Suppressor macrophage treated with lipopolysaccharide for 1 hour (primary cell): ENCODE measurements around the gene ACER3.
"Not testable (repeated sequence)": the region's sequence is repeated elsewhere in the genome, so short reads cannot be mapped to it uniquely, and the experiment has no call there.

Experiments used
- DNase-seq, 3 donors: peaks; one replicate each; pipeline ENCODE4 v3.0.0-alpha.2; 2020 to 2022

Gene ACER3

DNA sequence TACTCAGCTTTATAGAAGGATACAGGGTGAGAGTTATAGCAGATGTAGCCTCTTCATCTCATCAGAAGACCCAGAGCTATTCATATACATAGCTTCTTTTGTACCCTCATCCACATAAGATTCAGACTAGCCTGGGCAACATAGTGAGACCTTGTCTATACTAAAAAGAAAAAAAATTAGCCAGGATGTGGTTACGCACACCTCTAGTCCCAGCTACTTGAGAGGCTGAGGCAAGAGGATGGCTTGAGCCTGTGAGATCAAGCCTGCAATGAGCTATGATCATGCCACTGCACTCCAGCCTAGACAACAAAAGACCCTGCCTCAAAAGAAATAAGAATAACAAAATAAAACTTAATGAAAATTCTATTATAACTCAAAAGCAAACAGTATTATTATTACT, 136.8 kb downstream of the ACER3 start:
- DNase-seq = no peak

DNA sequence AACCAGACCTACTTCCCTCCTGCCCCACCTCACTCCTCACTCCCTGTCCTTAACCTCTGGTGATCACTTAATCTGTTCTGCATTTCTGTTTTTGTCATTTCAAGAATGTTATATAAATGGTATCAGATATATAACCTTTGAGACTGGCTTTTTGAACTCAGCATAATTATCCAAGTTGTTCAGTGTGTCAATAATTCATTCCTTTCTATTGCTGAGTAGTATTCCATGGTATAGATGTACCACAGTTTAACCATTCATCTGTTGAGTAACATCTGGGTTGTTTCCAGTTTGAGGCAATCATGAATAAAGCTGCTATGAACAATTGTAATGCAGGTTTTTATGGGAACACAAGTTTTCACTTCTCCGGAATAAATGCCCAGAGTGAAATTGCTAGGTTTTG, 138.9 kb downstream of the ACER3 start:
- DNase-seq = peak in 1 of 3 donors; percentile 5

DNA sequence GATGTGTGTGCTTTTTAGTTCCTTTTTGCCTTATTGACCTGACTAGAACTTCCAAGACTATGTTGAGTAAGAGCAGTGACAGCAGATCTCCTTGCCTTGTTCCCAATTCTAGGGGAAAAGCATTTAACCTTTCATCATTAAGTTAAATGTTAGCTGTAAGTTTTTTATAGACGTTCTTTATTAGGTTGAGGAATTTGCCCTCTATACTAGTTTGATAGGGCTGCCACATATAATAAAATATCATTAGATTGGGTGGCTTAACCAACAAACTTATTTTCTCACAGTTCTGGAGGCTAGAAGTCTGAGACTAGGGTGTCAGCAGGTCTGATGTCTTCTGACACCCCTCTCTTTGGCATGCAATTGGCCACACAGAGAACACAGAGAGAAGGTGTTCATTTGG, 140.9 kb downstream of the ACER3 start:
- DNase-seq = no peak

DNA sequence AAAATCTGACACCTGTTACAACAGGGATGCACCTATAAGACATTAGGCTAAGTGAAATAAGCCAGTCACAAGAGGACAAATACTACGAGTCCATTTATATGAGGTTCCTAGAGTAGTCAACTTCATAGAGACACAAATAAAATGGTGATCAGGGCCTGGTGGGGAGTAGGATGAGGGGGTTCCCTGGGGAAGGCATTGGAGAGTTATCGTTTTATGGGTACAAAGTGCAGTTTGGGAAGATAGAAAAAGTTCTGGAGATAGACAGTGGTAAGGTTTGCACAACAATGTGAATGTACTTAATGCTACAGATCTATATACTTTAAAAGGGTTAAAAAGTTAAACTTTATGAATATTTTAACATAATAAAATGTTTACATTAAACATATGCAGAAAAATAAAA, 142.1 kb downstream of the ACER3 start:
- no peak for DNase-seq

- DNase-seq = no peak
Measured at GRCh38 chr11:77003963-77004362, 143.2 kb downstream of the ACER3 start.

- no peak for DNase-seq
Measured at GRCh38 chr11:77009533-77010160, 148.9 kb downstream of the ACER3 start.

DNA sequence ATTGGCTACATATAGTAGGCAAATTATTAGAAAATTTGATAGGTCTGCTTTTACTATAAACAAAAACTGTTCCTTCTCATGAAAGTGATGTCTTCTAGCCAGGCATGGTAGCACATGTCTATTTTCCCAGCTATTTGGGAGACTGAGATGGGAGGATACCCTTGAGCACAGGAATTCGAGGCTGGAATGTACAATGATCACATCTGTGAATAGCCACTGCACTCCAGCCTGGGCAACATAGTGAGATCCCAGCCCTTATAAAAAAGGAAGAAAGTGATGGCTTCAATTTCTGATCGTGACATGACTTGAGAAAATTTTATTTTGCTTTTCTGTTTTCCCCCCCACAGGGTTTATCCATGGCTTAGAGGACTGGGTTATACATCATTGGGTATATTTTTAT, 154.0 kb downstream of the ACER3 start:
- DNase-seq = no peak

DNA sequence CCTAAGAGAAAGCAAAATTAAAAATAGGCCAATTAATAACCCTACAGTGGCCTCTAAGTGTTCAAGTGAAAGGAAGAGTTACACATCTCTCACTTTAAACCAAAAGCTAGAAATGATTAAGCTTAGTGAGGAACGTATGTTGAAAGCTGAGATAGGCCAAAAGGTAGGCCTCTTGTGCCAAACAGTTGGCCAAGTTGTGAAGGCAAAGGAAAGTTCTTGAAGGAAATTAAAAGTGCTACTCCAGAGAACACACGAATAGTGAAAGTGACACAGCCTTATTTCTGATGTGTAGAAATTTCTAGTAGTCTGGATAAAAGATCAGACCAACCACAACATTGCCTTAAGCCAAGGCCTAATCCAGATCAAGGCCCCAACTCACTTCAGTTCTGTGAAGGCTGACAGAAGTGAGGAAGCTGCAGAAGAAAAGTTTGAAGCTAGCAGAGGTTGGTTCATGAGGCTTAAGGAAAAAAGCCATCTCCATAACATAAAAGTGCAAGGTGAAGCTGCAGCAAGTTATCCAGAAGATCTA, 157.7 kb downstream of the ACER3 start:
- not testable (repeated sequence) for DNase-seq

DNA sequence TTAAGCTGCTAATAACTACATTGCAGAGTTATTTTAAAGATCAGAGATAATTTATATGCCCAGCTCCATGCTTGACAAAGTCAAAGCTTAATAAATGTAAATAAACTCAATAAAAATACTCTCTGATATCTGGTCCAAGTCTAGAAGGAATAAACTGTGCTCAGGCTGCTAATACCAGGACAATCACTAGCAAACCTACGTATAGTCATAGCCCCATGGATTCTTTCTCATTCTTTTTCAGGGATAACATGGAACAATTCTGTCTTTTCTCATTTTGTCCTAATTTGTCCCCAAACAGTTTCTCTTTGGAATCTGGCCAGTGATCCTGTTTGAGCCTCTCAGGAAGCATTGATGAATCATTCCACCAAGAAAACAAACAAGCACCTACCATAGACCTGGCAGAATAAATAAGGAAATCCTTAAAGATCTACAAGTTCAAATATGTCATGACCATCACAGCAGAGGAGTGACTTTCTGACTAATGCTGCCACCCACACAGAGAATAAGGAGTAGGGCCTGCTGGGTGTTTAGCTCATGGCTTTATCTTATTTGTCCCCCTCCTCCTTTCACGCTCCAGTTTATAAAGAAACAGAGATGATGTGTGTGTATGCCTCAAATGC, 159.4 kb downstream of the ACER3 start:
- DNase-seq = peak in 2 of 3 donors; percentile 23 to 24

GRCh38 chr11:77020734-77021133, 160.0 kb downstream of the ACER3 start:
- DNase-seq = no peak

- no peak for DNase-seq
Measured at GRCh38 chr11:77024745-77025144, 164.0 kb downstream of the ACER3 start.

DNA sequence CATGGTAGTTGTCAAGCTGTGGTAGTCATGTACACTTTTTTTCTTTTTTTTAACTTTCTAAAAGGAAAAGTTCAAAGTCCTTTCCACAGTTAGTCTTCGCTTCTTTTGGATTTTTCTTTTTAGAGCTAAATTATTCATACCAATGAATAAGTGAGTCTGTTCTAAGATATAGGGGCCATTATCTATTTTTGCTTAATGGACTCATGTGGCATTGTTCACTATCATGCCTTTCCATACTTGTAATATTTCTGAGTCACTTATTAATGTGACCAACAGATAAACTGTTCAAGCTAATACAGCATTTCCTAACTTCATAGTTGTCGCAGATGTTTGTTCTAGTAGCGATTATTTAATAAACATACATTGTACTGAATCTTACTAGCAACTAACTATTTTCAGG, 165.5 kb downstream of the ACER3 start:
- DNase-seq = no peak

- no peak for DNase-seq
Measured at GRCh38 chr11:77026743-77027142, 166.0 kb downstream of the ACER3 start.

DNA sequence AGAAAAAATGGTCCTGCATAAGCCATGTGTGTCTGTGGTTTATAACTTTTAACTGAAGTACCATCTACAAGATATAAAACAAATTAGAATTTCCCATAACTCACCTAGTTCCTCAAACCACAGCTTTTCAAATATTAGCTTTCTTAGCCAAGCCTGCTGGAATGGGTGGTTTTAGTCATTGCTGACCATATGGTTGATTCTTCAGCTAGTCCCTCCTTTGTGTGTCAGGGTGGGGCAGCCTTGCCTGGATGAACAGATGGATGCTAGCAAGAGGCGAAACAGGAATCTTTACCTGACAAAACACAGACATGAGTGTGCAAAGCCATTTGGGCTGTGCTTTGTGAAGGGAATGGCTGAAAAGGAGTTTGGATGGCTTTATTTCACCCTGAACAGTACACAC, 166.6 kb downstream of the ACER3 start:
- DNase-seq = no peak

DNA sequence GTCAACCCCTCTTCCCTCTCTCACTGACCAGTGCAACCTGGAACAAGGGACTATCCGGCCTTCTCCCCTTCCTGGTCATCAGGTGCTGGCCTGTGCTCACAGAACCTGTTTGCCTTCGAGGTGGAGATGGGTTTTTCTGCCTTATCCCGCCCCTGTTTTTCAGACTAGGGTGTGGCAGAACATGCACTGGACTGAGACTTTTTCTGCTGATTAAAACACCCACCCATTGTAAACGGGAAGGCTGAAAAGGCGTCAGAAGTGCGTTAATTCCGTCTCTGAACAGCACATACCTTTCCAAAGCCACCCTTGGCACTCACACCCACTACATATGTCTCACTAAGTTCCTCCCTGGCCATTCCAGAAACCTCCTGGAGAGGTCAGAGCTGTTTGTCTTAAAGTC, 169.1 kb downstream of the ACER3 start:
- DNase-seq = no peak

DNA sequence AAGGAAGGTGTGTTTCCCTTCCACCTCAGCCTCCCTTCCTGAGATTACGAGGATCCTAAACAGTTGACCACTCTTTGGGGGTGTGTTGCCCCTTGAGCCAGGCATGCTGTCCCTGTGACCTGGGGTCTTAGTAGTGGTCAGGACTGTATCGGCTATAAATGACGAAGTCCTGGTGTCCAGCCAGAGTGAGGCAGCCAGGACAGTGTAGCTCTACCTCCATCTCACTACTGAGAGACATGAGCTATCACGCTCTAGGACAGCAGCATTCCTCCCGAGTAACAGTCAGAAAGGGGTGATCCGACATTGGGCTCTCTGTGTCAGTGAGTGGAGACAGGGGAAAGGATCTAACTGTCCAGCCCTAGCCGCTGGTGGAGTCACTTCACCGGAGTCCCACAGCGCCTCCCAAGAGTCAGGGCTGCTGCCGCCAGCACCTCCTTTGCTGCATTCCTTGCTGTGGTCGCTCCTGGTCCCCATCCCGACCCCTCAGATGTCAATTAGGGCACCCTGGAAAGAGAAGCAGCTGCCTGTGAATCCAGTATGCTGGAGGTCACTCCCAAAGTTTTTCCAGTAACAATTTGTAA, 170.2 kb downstream of the ACER3 start:
- no peak for DNase-seq

DNA sequence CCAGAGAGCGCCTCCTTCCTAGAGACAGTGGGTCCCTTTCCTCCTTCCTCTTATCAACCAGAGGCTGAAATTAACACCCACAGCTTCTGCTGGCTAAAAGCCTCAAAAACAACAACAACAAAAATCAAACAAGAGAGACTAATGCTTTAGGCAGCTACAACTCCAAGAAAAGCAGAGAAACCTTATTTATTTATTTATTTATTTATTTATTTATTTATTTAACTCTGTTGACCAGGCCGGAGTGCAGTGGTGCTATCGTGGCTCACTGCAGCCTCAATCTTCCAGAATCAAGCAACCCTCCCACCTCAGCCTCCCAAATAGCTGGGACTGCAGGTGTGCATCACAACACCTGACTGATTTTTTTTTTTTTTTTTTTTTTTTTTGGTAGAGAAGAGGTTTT, 170.9 kb downstream of the ACER3 start:
- no peak for DNase-seq

DNA sequence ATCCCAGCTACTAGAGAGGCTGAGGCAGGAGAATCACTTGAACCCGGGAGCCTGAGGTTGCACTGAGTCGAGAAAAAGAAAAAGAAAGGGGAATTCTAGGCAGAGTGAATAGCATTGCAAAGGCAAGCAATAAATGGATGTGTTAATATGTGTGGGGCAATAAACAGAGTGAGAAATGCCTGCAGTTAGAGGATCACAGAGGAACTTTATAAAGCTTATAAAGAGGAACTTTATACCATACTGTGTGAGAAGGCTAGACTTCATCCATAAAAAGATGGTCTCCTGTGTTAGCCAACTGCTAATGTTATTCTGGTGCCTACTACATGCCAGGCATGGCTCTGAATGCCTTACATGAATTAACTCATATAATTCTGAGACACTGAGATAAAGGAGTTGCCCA, 174.3 kb downstream of the ACER3 start:
- DNase-seq = peak in 2 of 3 donors; percentile 23 to 26

DNA sequence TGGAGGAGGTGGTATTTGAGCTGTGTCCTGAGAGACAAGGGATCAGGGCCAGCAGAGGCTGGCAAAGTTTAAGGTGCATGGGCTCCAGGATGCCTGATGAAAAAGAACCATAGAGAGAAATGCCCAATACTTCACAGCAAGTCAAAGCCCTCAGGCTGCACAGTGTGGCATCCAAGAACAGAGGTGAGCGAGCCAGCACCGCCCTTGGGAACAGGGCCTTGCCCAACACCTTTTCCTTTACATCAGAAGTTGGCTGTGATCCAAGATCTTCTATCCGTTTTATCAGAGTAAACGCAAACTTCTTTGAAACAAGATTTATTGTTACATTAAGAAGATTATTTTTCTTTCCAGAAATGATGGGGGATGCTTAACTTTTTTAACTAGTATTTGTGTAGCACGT, 174.9 kb downstream of the ACER3 start:
- DNase-seq = no peak

GRCh38 chr11:77036398-77036797, 175.7 kb downstream of the ACER3 start:
- DNase-seq = no peak

DNA sequence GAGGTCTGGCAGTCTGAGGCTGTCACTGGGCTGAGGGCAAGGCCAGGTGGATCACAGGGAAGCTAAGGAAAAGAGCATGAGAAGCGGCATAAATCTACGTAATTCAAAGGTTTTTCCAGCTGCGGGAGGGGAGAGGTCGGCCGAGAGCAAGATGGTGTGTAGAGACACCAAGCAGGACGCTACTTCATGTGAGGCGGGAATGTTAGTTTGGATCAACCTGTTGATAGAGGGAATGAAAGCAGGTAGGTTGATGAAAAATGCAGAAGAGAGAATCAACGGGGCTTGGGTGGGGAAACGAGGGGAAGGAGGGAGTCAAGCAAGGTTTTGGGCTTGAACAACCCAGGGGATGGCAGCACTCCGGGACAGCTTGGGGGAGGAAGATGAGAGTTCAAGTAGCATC, 176.3 kb downstream of the ACER3 start:
- DNase-seq = no peak

- no peak for DNase-seq
Measured at GRCh38 chr11:77038029-77038824, 177.5 kb downstream of the ACER3 start.

GRCh38 chr11:77038825-77039326, 178.2 kb downstream of the ACER3 start:
- peak in 2 of 3 donors; percentile 41 to 47 for DNase-seq
